NCI-H510A treated with DMSO at 0.1 percent for 48 hours (cell line): ENCODE measurements around the gene FXYD1.

Experiments used
- DNase-seq: peaks from one replicate; lab custom pipeline; 2025; lab: John Stamatoyannopoulos, UW

FXYD1 gene

DNA sequence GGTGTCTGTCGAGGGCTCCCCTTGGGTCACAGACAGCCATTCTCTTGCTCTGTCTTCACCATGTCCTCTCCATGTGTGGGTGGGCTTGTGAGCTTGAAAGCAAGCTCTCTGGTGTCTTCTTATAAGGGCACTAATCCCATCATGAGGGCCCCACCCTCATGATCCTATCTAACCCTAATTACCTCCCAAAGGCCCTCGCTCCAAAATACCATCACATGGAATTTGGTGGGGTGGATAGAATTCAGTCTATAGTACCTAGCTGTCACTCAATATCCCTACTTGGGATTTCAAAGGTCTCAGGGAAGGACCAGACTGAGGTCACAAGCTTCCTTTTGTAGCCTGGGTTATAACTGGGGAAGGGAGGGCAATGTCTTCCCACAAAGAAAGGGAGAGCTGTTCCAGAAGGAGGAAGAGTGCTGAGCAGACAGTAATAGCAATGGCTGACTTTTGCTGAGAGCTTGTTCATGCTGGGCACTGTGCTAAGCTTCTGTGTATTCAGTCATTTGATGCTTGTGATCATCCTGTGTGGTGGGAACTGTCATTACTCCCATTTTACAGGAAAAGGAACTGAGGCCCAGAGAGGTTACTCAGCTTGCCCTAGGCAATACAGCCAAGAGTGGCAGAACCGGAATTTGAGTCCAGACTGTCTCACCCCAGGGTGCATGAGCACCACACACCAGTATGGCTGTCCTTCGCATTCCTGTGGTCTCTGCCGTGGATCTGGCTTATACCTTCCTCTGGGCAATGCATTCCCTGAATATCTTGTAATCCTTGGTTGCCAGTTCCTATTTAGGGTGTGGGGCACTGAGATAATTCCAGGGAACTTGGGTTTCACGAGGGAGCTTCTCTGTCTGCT, 24.1 kb downstream of the FXYD1 start:
- no peak for DNase-seq

- DNase-seq = no peak
These were observed 25.8 kb downstream of the FXYD1 start for GRCh38 chr19:35164418-35164817.

DNA sequence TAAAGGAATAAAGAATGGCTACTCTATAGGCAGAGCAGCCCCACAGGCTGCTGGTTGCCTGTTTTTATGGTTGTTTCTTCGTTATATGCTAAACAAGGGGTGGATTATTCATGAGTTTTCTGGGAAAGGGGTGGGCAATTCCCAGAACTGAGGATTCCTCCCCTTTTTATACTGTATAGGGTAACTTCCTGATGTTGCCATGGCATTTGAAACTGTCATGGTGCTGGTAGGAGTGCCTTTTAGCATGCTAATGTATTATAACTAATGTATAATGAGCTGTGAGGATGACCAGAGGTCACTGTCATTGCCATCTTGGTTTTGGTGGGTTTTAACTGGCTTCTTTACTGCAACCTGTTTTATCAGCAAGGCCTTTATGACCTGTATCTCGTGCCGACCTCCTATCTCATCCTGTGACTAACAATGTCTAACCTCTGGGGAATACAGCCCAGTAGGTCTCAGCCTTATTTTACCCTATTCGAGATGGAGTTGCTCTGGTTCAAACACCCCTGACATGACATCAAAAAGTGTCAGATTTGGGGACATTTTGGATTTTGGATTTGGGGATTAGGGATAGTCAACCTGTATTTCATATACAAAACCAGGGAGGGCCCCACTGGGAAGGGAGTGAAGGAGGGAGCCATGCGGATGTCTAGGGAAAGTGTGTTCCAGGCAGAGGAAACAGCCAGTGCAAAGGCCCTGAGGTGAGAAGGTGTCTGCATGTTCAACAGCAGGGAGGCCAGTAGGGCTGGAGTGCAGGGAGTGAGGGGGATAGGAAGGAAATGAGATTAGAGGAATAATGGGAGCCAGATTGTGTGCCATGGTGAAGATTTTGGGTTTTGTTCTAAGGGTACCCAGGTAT, 26.8 kb downstream of the FXYD1 start:
- DNase-seq = no peak

GRCh38 chr19:35166100-35167063, 27.8 kb downstream of the FXYD1 start:
- no peak for DNase-seq

- DNase-seq = no peak
These were observed 28.9 kb downstream of the FXYD1 start for GRCh38 chr19:35167251-35168119.

DNA sequence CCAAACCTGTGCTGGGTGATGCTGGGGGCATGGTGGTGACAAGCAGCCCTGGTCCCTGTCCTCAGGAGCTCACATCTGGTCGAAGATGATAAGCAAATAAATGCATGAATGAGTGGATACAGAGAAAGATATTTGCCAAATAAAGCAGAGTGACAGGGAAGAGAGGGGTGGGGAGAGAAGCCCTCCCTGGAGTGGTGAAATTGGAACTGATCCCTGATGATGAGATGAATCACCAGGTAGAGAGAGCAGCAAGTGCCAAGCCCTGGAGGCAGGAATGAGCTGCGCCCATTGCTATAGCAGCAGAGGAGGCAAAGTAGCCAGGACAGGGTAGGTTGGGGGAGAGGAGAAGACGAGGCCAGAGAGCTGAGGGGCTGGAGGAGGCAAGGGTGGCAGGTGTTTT, 29.6 kb downstream of the FXYD1 start:
- DNase-seq = no peak

DNA sequence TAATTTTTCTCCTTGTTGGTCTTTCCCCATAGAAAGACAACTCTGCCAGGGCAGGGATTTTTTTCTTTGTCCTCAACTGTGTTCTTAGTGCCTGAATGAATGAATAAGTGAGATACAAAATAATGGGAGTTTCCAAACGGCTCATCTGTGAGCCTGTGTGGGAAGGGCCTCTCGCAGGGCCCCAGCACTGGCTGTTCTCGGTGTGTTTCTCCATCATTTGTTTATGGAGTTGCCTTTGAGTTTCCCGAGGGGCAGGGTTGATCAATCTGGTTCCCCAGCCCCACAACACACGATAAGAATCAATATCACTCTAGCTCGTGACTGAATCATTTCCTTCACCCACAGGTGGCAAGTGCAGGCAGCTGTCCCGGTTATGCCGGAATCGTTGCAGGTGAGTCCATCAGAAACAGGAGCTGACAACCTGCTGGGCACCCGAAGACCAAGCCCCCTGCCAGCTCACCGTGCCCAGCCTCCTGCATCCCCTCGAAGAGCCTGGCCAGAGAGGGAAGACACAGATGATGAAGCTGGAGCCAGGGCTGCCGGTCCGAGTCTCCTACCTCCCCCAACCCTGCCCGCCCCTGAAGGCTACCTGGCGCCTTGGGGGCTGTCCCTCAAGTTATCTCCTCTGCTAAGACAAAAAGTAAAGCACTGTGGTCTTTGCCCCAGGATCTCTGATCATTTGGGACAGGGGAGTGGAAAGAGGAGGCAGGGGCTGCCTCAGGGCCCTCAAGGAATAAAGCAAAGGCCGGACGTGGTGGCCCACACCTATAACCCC, 30.8 kb downstream of the FXYD1 start:
- DNase-seq = no peak

GRCh38 chr19:35170359-35171061, 31.9 kb downstream of the FXYD1 start:
- DNase-seq = no peak

DNA sequence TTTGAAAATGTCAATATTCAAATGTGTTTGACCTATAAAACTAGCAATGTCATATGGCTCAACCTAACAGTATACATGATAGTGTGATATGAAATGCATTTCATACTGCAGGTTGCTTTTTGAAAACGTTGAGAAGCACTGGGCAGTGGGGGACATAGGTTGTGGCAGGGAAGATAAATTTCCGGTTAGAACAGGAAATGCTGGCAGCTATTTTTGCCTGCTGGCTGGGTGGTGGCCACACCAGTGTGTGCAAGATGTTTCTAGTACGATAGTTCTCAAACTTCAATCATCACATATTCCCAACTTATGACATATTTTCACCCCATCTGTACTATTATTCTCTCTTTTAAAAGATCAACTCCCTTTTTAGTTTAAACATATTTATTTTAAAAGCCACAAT, 33.1 kb downstream of the FXYD1 start:
- no peak for DNase-seq

DNA sequence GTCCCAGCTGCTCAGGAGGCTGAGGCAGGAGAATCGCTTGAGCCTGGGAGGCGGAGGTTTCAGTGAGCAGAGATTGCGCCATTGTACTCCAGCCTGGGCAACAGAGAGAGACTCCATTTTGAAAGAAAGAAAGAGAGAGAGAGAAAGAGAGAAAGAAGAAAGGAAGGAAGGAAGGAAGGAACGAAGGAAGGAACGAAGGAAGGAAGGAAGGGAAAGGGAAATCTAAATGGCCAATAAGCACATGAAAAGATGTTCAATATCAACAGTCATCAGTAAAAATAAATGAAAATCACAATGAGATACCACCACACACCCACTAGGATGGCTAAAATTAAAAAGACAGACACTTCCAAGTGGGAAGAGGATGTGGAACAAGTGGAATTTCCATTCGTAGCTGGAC, 35.6 kb downstream of the FXYD1 start:
- DNase-seq = no peak

GRCh38 chr19:35176181-35176570, 37.6 kb downstream of the FXYD1 start:
- DNase-seq = no peak

DNA sequence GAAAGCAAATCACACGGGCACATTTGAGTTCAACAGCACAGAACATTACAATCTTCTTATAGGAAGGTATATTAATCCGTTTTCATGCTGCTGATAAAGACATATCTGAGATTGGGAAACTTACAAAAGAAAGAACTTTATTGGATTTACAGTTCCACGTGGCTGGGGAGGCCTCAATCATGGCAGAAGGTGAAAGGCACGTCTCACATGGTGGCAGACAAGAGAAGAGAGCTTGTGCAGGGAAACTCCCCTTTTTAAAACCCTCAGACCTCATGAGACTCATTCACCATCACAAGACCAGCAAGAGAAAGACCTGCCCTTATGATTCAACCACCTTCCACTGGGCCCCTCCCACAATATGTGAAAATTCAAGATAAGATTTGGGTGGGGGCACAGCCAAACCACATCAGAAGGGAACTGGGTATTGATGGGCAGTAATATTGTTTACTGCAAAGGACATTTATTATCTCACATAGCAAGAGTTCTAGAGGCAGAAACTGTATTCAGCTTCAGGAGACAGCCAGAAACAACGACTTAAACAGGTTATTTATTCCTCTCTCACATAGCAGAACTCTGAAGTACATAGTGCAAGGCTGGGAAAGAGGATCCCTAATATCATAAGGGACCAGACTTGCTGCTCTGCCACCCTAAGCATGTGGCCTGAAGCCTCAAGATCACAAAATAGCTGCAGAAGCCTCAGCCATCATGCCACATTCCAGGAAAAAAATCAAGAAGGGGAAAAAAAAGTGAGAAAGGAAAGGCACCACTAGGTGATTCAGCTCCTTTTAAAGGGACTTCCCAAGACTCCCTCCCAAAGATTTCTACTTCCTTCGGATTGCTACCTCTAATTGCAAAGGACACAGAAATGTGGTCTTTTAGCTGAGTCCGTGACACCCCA, 39.0 kb downstream of the FXYD1 start:
- DNase-seq = no peak

- no peak for DNase-seq
These were observed 40.1 kb downstream of the FXYD1 start for GRCh38 chr19:35178701-35179100.

DNA sequence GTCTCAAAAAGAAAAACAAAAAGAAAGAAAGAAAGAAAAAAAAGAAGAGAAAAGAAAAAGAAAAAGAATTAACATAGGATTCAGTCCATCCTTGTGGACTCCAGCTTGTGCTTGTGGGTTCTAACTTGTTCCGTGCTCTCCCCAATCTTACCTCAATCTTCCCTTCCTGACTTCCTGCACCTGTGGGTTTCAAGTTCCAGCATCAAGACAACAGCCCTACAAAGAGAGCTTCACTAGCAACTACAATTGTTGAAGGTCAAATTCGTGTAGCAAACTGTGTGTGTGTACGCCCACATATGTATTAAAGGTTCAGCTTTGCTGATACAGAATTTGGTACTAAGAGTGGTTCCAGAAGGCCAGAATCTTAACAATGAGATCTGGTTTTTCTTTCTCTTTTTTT, 41.2 kb downstream of the FXYD1 start:
- no peak for DNase-seq

- no peak for DNase-seq
These were observed 42.8 kb downstream of the FXYD1 start for GRCh38 chr19:35181387-35181786.

- no peak for DNase-seq
These were observed 45.6 kb downstream of the FXYD1 start for GRCh38 chr19:35184267-35184666.

DNA sequence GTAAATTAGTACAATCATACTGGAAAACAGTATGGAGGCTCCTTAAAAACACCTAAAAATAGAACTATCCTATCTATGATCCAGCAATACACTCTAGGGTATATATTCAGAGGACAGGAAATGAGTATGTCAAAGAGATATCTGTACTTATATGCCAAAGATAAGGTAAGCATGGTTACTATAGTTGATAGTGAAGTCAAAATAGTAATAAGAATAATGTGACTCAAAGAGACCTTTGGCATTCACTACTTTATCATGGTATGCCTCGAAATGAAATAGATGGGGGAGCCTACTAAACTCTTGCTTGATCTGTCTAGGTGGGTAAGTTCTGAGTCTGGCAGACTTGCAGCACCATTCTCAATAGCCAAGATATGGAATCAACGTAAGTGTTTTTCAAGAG, 46.3 kb downstream of the FXYD1 start:
- DNase-seq = no peak
